DND-41 (cell line): ENCODE results near the gene DND1.

Experiments
- ATAC-seq: fragments of 200-7000 bp; cut with Tn5 transposase; 3 replicates; pipeline ENCODE4 v1.9.1; 2021; ENCODE audit warnings: low read depth; ENCODE audit not compliant: insufficient read depth
- DNase-seq: peaks from one replicate; pipeline ENCODE4 v3.0.0-alpha.2; 2020
- H2AFZ ChIP-seq: 2 replicates; pipeline ENCODE4 v1.6.0; 2012; ENCODE audit warnings: low read depth, low read length
- H3K27ac ChIP-seq: 2 replicates; pipeline ENCODE4 v1.5.1; 2012; ENCODE audit warnings: low read length, inconsistent platforms
- H3K27me3 ChIP-seq: fragments of 200-600 bp; sonication (generic); 2 replicates; pipeline ENCODE4 v1.6.0; 2012; ENCODE audit warnings: low read length, mild to moderate bottlenecking, inconsistent platforms; ENCODE audit not compliant: insufficient read depth, poor library complexity
- H3K36me3 ChIP-seq: 2 replicates; pipeline ENCODE4 v1.5.1; 2012; ENCODE audit warnings: low read length, inconsistent platforms; ENCODE audit not compliant: insufficient read depth
- H3K4me1 ChIP-seq: 2 replicates; pipeline ENCODE4 v1.5.1; 2012; ENCODE audit warnings: mild to moderate bottlenecking, low read length; ENCODE audit not compliant: insufficient read depth
- H3K4me2 ChIP-seq: 2 replicates; pipeline ENCODE4 v1.6.0; 2012; ENCODE audit warnings: mild to moderate bottlenecking, moderate library complexity, low read length, inconsistent platforms; ENCODE audit not compliant: insufficient read depth
- H3K4me3 ChIP-seq, 2 experiments: fragments of 200-600 bp in 1 of 2; shearing (Covaris generic) in 1 of 2; 2 replicates each; pipeline ENCODE4 v1.5.1; 2012 to 2016; ENCODE audit warnings: inconsistent platforms in 2 of 2, low read length in 2 of 2, mild to moderate bottlenecking in 2 of 2, low read depth in 1 of 2, moderate library complexity in 1 of 2
- H3K79me2 ChIP-seq: 2 replicates; pipeline ENCODE4 v1.6.0; 2012; ENCODE audit warnings: low read length, inconsistent platforms; ENCODE audit not compliant: insufficient read depth
- H3K9ac ChIP-seq: 2 replicates; pipeline ENCODE4 v1.6.0; 2012; ENCODE audit warnings: low read depth, mild to moderate bottlenecking, inconsistent platforms, low read length, moderate library complexity
- H3K9me3 ChIP-seq: 2 replicates; pipeline ENCODE4 v1.5.1; 2012; ENCODE audit warnings: low read length, moderate library complexity, mild to moderate bottlenecking, inconsistent platforms; ENCODE audit not compliant: insufficient read depth, severe bottlenecking
- H4K20me1 ChIP-seq: 2 replicates; pipeline ENCODE4 v1.6.0; 2012; ENCODE audit warnings: low read length; ENCODE audit not compliant: insufficient read depth
- CTCF ChIP-seq: IDR thresholded peaks from 2 replicates; pipeline ENCODE4 v1.5.1; 2012; ENCODE audit warnings: borderline replicate concordance, low read length, moderate library complexity, mild to moderate bottlenecking; ENCODE audit not compliant: poor library complexity, severe bottlenecking; ENCODE audit errors: extremely low read depth
- EZH2 ChIP-seq: IDR thresholded peaks from 3 replicates; pipeline ENCODE4 v1.6.1; 2012; ENCODE audit warnings: borderline replicate concordance, low read depth, mild to moderate bottlenecking, moderate library complexity, low read length, inconsistent platforms; ENCODE audit not compliant: severe bottlenecking

Gene DND1

DNA sequence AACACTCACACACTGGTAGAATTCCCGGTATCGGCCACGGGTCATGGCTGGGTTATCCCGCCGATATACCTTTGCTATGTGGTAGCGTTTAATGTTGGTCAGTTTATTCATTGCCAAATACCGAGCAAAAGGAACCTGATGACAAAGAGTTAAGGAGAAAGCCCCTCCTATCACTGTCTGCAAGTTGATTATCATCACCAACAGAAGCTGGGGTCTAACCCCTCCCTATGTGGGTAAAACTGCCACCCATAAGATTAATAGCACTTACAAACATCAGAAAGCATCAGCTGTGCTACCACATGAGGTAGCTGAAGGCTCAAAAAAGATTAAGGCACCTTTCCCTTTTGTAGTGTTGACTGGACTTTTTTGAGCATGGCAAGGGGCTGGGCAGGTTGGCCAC lies 5.6 kb upstream of the DND1 start:
- Histone ChIP-seq H3K27me3 (no peaks in the 10 kb centered on the region), H2AFZ (no peak overlapping the region), H3K4me1 (no peaks in the 10 kb centered on the region), H4K20me1 (no peaks in the 10 kb centered on the region), H3K36me3 (peaks cover 76% of the 10 kb centered on the region), H3K4me2 (no peak overlapping the region), H3K4me3 (no peak overlapping the region), H3K9me3 (no peaks in the 10 kb centered on the region), H3K79me2 (no peaks in the 10 kb centered on the region), H3K9ac (no peak overlapping the region), H3K27ac (no peak overlapping the region)
- DNase-seq (no peak), ATAC-seq (no peak)
- no peak for TF ChIP-seq EZH2
- TF ChIP-seq CTCF, result no peak

GRCh38 chr5:140677947-140678346 lies 4.6 kb upstream of the DND1 start:
- no peaks in the 10 kb centered on the region for H3K79me2 ChIP-seq
- H3K4me2 ChIP-seq, result no peak overlapping the region
- H3K4me1 ChIP-seq, result no peaks in the 10 kb centered on the region
- DNase-seq (no peak), ATAC-seq (no peak)
- no peak overlapping the region for H2AFZ ChIP-seq
- H3K4me3 ChIP-seq, result no peak overlapping the region
- no peaks in the 10 kb centered on the region for H3K9me3 ChIP-seq
- H3K27me3 ChIP-seq, result no peaks in the 10 kb centered on the region
- no peak overlapping the region for H3K27ac ChIP-seq
- H3K9ac ChIP-seq, result no peak overlapping the region
- peaks cover 79% of the 10 kb centered on the region for H3K36me3 ChIP-seq
- H4K20me1 ChIP-seq, result no peaks in the 10 kb centered on the region
- no peak for TF ChIP-seq CTCF
- TF ChIP-seq EZH2, result no peak

GRCh38 chr5:140674629-140675028 lies 1.3 kb upstream of the DND1 start:
- no peak for DNase-seq
- no peak overlapping the region for H3K4me3 ChIP-seq
- ATAC-seq, result no peak
- H4K20me1 ChIP-seq, result 0 out of 2 replicates have a peak, but pooled peaks cover 4% of the 10 kb centered on the region
- TF ChIP-seq EZH2, result no peak
- TF ChIP-seq CTCF, result no peak
- no peaks in the 10 kb centered on the region for H3K4me1 ChIP-seq
- H3K27ac ChIP-seq, result no peak overlapping the region
- no peaks in the 10 kb centered on the region for H3K27me3 ChIP-seq
- peaks cover 88% of the 10 kb centered on the region for H3K36me3 ChIP-seq
- no peak overlapping the region for H3K4me2 ChIP-seq
- no peak overlapping the region for H2AFZ ChIP-seq
- no peaks in the 10 kb centered on the region for H3K79me2 ChIP-seq
- no peak overlapping the region for H3K9ac ChIP-seq
- H3K9me3 ChIP-seq, result no peaks in the 10 kb centered on the region

DNA sequence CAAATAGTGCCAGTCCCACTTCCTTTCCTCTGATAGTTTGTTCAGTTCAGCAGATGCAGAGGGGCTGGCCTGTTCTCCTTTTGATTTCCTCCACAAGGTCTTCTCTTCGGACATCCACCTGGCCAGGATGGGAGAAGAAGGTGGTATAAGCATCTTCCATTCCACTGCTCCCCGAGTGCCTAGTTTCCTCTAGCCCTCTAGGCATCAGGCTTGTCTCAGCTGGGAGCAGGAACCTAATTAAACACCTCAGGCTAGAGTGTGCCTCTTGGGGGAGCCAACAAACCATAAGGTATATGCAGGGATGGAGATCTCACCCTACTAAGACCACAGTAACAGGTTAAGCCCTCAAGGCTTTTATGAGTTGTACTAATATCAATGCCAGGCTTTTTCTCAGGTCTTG lies 835 bp upstream of the DND1 start:
- no peak overlapping the region for H2AFZ ChIP-seq
- H3K27ac ChIP-seq, result no peak overlapping the region
- ATAC-seq (no peak), DNase-seq (no peak)
- no peak for TF ChIP-seq CTCF
- no peak for TF ChIP-seq EZH2
- no peaks in the 10 kb centered on the region for H3K27me3 ChIP-seq
- H3K9ac ChIP-seq, result no peak overlapping the region
- H3K9me3 ChIP-seq, result no peaks in the 10 kb centered on the region
- H3K36me3 ChIP-seq, result peaks cover 88% of the 10 kb centered on the region
- H3K79me2 ChIP-seq, result no peaks in the 10 kb centered on the region
- H3K4me2 ChIP-seq, result no peak overlapping the region
- 0 out of 2 replicates have a peak, but pooled peaks cover 4% of the 10 kb centered on the region for H4K20me1 ChIP-seq
- no peak overlapping the region for H3K4me3 ChIP-seq
- no peaks in the 10 kb centered on the region for H3K4me1 ChIP-seq
